Activated CD4-positive, alpha-beta T cell treated with anti-CD3 and anti-CD28 coated beads, Interleukin-2, amount 50 U/mL, for 24 hours (primary cell): Measurements from ENCODE around the gene BIRC6.
A peak's percentile ranks its signal among the peaks of the same experiment; 100 is the strongest.
"Not testable (repeated sequence)": the region's sequence is repeated elsewhere in the genome, so short reads cannot be mapped to it uniquely, and the experiment has no call there.

Source experiments
- DNase-seq, 2 donors: peaks; one replicate each; pipeline ENCODE4 v3.0.0-alpha.2; 2020; ENCODE audit warnings: low read depth in 1 of 2, low spot score in 1 of 2

Gene BIRC6, protein sequence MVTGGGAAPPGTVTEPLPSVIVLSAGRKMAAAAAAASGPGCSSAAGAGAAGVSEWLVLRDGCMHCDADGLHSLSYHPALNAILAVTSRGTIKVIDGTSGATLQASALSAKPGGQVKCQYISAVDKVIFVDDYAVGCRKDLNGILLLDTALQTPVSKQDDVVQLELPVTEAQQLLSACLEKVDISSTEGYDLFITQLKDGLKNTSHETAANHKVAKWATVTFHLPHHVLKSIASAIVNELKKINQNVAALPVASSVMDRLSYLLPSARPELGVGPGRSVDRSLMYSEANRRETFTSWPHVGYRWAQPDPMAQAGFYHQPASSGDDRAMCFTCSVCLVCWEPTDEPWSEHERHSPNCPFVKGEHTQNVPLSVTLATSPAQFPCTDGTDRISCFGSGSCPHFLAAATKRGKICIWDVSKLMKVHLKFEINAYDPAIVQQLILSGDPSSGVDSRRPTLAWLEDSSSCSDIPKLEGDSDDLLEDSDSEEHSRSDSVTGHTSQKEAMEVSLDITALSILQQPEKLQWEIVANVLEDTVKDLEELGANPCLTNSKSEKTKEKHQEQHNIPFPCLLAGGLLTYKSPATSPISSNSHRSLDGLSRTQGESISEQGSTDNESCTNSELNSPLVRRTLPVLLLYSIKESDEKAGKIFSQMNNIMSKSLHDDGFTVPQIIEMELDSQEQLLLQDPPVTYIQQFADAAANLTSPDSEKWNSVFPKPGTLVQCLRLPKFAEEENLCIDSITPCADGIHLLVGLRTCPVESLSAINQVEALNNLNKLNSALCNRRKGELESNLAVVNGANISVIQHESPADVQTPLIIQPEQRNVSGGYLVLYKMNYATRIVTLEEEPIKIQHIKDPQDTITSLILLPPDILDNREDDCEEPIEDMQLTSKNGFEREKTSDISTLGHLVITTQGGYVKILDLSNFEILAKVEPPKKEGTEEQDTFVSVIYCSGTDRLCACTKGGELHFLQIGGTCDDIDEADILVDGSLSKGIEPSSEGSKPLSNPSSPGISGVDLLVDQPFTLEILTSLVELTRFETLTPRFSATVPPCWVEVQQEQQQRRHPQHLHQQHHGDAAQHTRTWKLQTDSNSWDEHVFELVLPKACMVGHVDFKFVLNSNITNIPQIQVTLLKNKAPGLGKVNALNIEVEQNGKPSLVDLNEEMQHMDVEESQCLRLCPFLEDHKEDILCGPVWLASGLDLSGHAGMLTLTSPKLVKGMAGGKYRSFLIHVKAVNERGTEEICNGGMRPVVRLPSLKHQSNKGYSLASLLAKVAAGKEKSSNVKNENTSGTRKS (N-terminal part only)

DNA sequence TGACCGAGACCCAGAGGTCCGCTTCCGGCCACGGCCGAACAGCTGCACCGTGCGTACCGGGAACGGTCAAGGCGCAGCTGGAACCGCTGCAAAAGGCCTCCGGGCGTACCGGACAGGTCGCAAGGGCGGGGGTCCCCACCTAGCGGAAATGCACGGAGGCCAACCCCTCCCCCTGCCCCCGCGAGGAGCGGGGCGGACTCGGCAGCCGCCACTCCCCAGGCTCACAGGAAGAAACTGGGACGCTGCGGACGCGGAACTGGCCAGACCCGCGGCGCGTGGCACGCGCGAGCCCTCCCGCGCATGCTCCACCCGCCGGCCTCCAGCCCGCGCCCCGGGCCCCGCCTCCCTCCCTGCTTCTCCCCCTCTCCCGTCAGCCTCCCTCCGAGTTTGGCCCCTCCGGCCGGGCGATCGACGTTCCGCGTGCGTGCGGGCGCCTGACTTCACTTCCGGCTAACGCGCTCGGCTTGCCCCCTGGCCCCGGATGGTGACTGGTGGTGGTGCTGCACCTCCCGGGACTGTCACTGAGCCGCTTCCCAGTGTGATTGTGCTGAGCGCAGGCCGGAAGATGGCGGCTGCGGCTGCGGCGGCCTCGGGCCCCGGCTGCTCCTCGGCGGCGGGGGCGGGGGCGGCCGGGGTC is at the start of gene BIRC6:
Gene BIRC6, plus strand, starts transcription at position 343 of the 637 bp plus-strand sequence. Its CDS starts 139 bp downstream, at position 482.
- peak; percentile 89 to 95 for DNase-seq

DNA sequence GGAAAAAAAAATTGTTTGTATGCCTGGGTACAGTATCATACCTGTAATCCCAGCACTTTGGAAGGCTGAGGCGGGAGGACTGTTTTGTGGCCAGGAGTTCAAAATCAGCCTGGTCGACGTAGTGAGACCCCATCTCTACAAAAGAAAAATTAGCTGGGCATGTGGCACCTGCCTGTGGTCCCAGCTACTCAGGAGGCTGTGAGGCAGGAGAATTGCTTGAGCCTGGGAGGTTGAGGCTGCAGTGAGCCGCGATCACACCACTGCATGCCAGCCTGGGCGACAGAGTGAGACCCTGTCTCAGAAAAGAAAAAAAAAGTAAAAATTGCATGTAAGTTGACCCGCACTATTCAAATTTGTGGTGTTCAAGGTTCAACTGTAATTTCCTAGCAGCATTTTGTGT is 46.2 kb upstream of the BIRC6 start:
- DNase-seq: no peak

DNA sequence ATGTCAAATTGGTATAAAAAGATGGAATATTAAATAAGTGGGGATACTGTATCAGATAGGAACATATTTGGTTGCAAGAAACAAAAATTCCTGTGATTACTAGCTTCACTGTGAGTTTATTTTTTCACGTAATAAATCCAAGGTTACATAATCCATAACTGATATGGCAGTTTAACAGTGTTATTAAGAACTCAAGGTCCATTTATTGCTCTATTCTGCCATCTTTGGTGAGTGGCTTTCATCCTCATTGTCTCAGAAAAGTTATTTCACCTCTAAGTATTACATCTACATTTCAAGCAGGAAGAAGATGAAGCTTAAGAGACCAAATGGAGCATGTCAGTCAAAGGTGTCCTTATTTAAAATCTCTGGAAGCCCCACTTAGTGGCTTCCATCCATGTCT is 41.9 kb upstream of the BIRC6 start:
- DNase-seq: no peak

DNA sequence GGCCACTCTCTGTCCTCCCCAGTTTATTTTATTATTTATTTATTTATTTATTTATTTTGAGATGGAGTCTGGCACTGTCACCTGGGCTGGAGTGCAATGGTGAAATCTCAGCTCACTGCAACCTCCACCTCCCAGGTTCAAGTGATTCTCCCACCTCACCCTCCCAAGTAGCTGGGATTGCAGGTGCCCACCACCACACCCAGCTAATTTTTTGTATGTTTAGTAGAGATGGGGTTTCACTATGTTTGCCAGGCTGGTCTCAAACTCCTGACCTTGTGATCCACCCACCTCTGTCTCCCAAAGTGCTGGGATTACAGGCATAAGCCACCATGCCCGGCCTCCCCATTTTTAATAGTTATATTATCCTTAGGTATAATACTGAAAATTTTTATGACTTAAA is 28.1 kb upstream of the BIRC6 start:
- not testable (repeated sequence) for DNase-seq

DNA sequence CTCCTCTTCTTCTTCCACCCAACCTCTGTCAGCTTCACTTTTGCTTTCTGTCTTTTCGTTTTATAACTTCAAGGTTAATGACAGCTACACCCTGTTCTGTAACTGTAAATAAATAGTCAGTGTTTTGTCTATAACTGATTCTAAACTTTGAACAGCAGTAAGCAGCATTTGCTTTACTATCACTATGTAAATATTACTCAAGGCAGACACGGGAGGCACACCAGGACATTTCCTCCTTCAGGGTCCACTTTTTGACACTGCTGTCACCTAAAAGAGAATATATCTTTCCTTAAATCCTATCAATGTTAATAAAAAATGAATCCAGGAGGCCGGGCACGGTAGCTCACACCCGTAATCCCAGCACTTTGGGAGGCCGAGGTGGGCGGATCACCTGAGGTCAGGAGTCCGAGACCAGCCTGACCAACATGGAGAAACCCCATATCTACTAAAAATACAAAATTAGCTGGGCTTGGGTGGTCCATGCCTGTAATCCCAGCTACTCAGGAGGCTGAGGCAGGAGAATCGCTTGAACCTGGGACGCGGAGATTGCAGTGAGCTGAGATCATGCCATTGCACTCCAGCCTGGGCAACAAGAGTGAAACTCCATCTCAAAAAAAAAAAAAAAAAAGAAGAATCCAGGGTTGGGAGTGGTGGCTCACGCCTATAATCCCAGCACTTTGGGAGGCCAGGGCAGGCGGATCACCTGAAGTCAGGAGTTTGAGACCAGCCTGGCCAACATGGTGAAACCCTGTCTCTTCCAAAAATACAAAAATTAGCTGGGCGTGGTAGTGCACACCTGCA is 27.4 kb upstream of the BIRC6 start:
- not testable (repeated sequence) for DNase-seq

DNA sequence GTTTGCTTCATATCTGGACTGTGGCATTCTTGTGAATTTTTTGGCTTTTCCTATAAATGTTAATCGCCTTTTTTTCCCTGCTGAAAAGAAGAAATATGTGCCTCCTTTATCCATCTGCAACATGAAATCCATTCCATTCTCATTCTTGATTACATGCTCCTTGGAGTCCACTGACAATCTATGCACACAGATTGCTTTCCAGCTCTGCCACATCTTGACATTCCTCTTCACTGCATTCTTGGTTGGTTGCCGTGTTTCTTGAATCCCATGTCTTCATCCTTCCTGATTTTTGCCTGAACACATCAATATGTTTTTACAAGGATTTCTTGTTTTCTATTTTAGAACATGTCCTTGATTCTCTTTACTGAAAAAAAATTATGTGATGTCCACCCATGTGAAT is 26.7 kb upstream of the BIRC6 start:
- DNase-seq: no peak

DNA sequence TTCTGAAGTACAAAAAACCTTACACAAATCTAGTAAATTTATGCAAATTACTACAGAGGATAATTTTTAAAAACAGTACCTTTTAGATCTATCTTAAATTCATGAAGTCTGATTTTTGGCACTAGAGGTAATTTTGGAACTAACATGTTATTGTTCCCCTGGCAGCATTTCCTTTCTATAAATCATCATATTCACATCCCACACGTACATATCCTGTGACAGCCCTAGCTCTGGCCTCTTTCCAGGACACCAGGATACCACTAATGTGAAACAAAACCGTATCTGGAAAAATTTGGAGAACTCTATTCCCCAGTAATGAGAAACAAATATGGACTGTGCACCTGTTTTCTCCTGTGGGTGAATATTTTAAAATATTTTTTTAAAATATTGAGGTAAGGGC is 14.0 kb upstream of the BIRC6 start:
- no peak for DNase-seq

DNA sequence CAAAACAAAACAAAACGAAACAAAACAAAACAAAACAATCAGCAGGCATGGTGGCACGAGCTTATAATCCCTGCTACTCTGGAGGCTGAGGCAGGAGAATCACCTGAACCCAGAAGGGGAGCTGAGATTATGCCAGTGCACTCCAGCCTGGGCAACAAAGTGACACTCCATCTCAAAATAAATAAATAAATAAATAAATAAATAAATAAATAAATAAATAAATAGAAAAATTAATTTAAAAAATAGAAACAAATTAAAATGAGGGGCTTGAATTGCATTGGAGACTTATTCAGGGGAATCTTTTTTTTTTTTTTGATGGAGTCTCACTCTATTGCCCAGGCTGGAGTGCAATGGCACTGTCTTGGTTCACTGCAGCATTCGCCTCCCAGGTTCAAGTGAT is 6.0 kb upstream of the BIRC6 start:
- DNase-seq: not testable (repeated sequence)

DNA sequence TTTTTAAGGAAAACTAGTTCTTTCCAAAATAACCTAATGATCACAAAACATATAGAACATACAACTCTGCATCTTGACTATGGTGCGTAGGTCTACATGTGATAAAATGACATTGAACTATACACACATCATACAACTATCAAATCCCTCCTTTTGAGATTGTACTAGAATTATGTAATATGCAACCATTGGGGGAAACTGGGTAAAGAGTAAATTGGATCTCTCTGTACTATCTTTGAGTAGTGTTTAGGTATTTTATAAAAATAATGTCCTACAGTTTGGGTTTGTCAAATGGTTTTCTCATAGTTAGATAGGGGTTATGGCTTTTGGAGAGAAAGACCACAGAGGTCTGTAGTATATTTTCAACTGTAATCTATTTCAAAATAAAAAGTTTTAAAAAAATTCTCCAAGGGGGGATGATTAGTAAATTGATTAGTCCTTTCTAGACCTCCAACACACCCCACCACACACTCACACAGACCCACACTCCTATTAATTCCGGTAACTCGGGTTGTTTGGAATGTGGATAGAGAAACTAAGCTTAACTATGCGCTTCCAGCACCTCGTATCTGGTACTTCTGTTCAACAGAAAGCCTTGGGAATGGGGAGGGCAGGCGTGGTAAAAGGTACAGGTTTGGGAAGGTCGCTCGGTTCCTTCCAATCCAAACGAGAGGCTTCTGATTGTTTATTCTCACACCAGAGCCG is 695 bp upstream of the BIRC6 start:
- DNase-seq: no peak

DNA sequence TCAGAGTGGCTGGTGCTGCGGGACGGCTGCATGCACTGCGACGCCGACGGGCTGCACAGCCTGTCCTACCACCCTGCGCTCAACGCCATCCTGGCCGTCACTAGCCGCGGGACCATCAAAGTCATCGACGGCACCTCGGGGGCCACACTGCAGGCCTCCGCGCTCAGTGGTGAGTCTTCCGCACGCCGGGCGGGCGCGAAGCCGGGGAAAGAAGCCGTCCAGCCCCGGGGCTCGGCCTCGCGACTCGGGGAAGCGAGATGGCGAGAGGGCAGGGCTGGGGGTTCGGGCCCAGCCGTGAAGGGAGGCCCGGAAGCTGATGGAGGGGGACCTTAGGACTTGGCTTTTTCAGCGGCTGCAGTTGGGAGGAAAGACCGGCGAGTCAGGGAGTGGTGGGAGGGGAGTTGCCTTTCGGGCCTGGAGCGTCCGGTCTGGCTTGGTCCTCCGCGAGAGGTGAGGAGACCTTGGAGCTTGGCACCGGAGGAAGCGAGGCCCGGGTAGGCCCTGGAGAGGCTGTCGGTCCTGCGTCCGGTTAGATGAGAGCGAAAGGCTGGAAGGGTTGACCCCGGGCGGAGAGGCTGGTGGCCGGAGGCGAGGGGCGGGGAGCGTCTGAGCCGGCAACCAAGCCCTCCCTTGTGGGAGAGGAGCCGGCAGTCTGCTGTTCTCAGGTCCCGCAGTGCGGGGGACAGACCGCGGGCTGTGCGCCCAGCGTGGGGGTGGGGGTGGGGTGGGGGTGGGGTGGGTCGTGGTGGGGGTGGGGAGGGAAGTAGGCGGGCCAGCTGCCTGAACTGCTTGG is 691 bp downstream of the BIRC6 start:
- peak in 1 of 2 donors; percentile 13 for DNase-seq

DNA sequence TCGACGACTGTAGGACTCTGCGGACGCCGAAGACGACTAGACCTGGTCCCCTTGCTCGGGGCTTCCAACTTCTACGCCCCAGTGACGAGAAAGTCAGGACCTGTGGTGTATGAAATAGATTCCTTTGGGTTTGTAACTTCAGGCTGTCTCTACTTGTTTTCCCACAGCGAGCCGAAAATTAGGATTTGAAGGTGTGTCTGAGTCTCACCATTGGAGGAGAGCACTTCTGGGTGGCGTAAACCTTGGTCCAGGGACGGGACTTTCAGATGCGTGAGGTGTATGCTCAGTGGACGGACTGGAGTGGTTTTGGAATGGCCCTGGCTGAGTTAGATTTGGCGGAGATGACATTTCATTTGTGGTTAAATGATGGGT is 1.3 kb downstream of the BIRC6 start:
- DNase-seq: no peak

DNA sequence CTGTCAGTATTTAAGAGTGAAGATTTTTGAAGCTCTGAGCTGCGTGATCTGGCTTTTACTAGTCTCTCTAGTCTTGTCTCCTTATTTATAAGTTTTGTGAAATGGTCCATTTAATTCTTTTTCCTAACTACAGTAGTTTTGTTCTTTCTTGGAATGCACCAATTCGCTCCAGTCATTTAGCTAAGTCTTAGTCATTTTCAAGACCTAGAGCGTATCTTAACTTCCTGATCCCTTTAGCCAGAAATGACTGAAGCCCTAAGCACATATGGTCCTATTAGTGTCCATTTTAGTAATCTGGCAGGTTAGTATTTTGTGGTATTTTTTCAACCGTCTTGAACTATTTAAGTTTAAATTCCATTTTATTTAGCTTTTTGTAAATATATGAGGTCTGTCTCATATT is 3.6 kb downstream of the BIRC6 start:
- no peak for DNase-seq

DNA sequence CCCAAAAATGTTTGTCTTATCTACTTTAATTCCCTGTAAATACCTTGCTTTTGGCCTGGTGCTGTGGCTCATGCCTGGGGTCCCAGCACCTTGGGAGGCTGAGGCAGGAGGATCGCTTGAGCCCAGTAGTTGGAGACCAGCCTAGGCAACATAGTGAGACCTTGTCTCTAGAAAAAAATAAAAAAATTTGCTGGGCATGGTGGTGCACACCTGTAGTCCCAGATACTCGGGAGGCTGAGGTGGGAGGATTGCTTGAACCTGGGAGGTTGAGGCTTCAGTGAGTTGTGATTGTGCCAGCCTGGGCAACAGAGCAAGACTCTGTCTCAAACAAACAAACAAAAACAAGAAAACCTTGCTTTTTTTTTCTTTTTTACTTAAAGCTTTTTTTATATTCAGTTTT is 6.2 kb downstream of the BIRC6 start:
- DNase-seq: not testable (repeated sequence)

DNA sequence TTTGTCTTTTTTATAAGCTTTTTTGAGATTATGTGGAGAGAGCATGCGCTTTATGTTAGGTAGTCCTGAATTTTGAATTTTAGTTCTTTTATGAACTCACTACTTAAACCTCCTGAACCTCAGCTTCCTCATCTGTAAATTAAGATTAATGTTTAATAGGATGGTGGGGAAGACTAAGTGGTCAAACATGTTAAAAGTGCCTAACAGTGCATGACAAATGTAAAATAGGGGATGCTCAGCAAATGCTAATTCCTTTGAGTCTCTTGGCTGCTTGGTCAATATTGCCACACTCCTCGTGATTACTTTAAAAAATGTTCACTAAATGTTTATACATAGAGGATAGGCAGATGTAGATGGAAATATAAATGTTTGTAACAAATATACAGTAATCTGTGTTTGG is 6.8 kb downstream of the BIRC6 start:
- DNase-seq: no peak

DNA sequence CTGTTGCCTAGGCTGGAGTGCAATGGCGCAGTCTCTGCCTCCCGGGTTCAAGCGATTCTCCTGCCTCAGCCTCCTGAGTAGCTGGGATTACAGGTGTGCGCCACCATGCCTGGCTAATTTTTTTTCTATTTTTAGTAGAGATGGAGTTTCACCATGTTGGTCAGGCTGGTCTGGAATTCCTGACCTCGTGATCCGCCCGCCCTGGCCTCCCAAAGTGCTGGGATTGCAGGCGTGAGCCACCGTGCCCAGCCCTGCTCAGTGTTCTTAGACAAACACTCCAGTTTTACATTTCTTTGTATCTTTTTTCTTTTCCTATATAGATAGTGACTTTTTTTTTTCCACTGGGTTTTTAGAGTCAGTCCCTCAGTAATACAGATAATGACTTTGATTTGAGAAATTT is 7.5 kb downstream of the BIRC6 start:
- DNase-seq: not testable (repeated sequence)

DNA sequence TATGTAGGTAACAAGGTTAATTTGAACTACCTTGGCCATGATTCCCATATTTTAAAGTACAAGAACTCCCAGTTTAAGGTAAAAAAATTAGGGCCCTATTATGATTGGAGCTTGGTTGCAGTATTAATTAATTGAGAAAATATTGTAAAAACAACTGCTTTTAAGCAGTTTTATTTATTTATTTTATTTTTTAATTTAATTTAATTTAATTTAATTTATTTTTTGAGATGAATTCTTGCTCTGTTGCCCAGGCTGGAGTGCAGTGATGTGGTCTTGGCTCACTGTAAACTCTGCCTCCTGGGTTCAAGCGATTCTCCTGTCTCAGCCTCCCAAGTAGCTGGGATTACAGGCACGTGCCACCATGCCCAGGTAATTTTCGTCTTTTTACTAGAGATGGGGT is 8.9 kb downstream of the BIRC6 start:
- DNase-seq: not testable (repeated sequence)

DNA sequence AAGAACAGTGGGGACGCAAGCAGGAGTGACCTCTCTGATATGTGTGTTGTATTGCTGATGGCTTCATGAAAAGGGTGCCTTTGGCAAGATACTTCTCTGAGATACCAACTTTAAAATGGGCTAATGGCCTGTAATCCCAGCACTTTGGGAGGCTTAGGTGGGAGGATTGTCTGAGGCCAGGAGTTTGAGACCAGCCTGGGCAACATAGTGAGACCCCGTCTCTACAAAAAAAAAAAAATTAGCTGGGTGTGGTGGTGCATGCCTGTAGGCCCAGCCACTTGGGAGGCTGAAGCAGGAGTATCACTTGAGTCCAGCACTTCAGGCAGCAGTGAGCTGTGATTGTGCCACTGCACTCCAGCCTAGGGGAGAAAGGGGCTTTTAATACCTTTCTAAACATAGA is 9.8 kb downstream of the BIRC6 start:
- no peak for DNase-seq

DNA sequence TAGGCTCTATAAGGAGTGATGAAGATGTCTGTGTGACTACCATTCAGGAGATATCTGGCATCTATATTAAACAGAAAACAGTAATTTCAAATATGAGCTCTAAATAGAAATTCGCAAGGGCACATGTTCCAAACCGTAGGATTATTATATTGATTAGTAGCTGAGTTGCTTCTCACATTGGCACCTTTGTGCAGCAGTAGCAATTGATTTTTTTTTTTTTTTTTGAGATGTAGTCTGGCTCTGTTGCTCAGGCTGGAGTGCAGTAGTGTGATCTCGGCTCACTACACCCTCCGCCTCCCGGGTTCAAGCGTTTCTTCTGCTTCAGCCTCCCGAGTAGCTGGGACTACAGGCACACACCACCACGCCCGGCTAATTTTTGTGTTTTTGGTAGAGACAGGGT is 12.4 kb downstream of the BIRC6 start:
- DNase-seq: no peak

DNA sequence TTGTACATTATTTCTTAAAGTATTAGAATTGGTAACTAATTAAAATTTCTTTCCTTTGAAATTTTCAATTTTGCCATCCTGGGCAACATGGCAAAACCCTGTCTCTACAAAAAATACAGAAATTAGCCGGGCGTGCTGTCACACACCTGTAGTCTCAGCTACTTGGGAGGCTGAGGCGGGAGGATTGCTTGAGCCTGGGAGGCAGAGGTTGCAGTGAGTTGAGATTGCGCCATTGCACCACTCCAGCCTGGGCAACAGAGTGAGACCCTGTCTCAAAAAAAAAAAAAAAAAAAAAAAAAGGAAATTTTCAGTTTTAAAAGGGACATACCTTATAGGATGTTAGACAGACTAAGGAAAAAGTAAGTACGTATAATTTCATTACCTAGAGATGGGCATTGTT is 14.1 kb downstream of the BIRC6 start:
- not testable (repeated sequence) for DNase-seq
